ENCODE data around the gene SVBP.

DNA sequence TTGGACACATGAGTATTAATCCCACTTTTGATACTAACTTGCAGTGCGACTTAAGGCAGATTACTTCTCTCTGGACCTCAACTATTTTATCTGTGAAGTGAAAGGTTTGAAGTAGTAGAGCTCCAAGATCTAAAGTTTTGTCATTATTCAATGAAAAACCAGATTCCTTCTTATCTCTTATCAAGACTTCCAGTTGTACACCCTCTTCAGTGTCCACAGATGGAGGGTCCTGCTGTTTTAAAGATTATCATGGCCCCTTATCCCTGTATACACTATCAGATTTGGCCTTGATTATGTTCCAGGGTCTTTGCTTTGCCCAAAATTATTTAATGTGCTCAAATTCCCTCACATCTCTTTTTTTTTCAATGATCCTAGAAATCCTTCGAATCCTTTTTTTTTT is 49.0 kb downstream of the SVBP start:
- TF ChIP-seq, protein P1, sequence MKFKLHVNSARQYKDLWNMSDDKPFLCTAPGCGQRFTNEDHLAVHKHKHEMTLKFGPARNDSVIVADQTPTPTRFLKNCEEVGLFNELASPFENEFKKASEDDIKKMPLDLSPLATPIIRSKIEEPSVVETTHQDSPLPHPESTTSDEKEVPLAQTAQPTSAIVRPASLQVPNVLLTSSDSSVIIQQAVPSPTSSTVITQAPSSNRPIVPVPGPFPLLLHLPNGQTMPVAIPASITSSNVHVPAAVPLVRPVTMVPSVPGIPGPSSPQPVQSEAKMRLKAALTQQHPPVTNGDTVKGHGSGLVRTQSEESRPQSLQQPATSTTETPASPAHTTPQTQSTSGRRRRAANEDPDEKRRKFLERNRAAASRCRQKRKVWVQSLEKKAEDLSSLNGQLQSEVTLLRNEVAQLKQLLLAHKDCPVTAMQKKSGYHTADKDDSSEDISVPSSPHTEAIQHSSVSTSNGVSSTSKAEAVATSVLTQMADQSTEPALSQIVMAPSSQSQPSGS (tag by site-specific recombination; IDR thresholded peaks at IDR 0.05; ENCODE audit: low read depth) = no peak
- TF ChIP-seq, protein P2, sequence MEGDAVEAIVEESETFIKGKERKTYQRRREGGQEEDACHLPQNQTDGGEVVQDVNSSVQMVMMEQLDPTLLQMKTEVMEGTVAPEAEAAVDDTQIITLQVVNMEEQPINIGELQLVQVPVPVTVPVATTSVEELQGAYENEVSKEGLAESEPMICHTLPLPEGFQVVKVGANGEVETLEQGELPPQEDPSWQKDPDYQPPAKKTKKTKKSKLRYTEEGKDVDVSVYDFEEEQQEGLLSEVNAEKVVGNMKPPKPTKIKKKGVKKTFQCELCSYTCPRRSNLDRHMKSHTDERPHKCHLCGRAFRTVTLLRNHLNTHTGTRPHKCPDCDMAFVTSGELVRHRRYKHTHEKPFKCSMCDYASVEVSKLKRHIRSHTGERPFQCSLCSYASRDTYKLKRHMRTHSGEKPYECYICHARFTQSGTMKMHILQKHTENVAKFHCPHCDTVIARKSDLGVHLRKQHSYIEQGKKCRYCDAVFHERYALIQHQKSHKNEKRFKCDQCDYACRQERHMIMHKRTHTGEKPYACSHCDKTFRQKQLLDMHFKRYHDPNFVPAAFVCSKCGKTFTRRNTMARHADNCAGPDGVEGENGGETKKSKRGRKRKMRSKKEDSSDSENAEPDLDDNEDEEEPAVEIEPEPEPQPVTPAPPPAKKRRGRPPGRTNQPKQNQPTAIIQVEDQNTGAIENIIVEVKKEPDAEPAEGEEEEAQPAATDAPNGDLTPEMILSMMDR (tag by site-specific recombination; IDR thresholded peaks at IDR 0.05) = no peak
- TF ChIP-seq ZNF701 (tag by site-specific recombination; IDR thresholded peaks at IDR 0.05) (no peak), ZNF639 (tag by site-specific recombination; IDR thresholded peaks at IDR 0.05) (no peak)
